Measurements from ENCODE around the gene PRKCZ. TPM values are rescaled to one million over a fixed set of nuclear protein-coding genes. Genes with fewer than 3 reads are reported as not detected.

PRKCZ gene
- total RNA-seq, 1 experiment from 2014 or later, result 56.8 TPM

- DNase-seq, result no peak
- Histone ChIP-seq H3K27me3 (ENCODE audit: low read length) (no peaks in the 10 kb centered on the region), H3K9me3 (ENCODE audit: low read length) (0 out of 2 replicates have a peak, but pooled peaks cover 7% of the 10 kb centered on the region), H3K4me2 (ENCODE audit: low read length) (no peak overlapping the region), H3K36me3 (ENCODE audit: low read depth, low read length) (peaks cover 14% of the 10 kb centered on the region), H3K27ac (ENCODE audit: low read length) (no peak overlapping the region), H4K20me1 (ENCODE audit: low read length) (no peaks in the 10 kb centered on the region), H2AFZ (ENCODE audit: low read length) (no peak overlapping the region), H3K9me2 (replicated peaks; ENCODE audit: low read length) (no peaks in the 10 kb centered on the region), H3F3A (ENCODE audit: low read length, unreplicated experiment) (no peaks in the 10 kb centered on the region), H3K4me1 (ENCODE audit: insufficient read depth, low read length) (no peaks in the 10 kb centered on the region), H3K79me2 (ENCODE audit: low read length) (peaks cover 7% of the 10 kb centered on the region; the same call in 1 of the 2 replicates), H3K9ac (ENCODE audit: low read length) (no peak overlapping the region), H3K4me3 (ENCODE audit: low read length) (no peak overlapping the region)
- intact Hi-C loops (cut with micrococcal nuclease), result no loop called here
- no TSS peak for BruUV-seq (replicated peaks)
- TF ChIP-seq CTCF (conservative IDR thresholded peaks at IDR 0.05; ENCODE audit: low read depth, low read length) (no peak), EZH2 (IDR thresholded peaks at IDR 0.05; ENCODE audit: low read length, unreplicated experiment) (no peak), EZH2phosphoT487 (IDR thresholded peaks at IDR 0.05; ENCODE audit: borderline replicate concordance, low read length) (no peak)
- CTCF ChIA-PET, result no interaction called here
- POLR2A ChIA-PET (ENCODE audit: unreplicated experiment), result no interaction called here
- no peak for ATAC-seq
These were observed 17.2 kb downstream of the PRKCZ start for GRCh38 chr1:2067393-2067792.

- H3K4me3 ChIP-seq (ENCODE audit: low read length), result no peak overlapping the region
- H3K36me3 ChIP-seq (ENCODE audit: low read depth, low read length), result peaks cover 14% of the 10 kb centered on the region
- ChIA-PET CTCF (no interaction called here), POLR2A (ENCODE audit: unreplicated experiment) (no interaction called here)
- H3K9ac ChIP-seq (ENCODE audit: low read length), result no peak overlapping the region
- H2AFZ ChIP-seq (ENCODE audit: low read length), result no peak overlapping the region
- H4K20me1 ChIP-seq (ENCODE audit: low read length), result no peaks in the 10 kb centered on the region
- no peaks in the 10 kb centered on the region for H3K27me3 ChIP-seq (ENCODE audit: low read length)
- no peaks in the 10 kb centered on the region for H3K9me2 ChIP-seq (replicated peaks; ENCODE audit: low read length)
- H3F3A ChIP-seq (ENCODE audit: low read length, unreplicated experiment), result no peaks in the 10 kb centered on the region
- intact Hi-C loops (cut with micrococcal nuclease), result no loop called here
- no peak for DNase-seq
- BruUV-seq (replicated peaks), result no TSS peak
- H3K79me2 ChIP-seq (ENCODE audit: low read length), result peaks cover 7% of the 10 kb centered on the region; the same call in 1 of the 2 replicates
- no peak overlapping the region for H3K27ac ChIP-seq (ENCODE audit: low read length)
- TF ChIP-seq EZH2phosphoT487 (IDR thresholded peaks at IDR 0.05; ENCODE audit: borderline replicate concordance, low read length), result no peak
- no peak for TF ChIP-seq CTCF (conservative IDR thresholded peaks at IDR 0.05; ENCODE audit: low read depth, low read length)
- TF ChIP-seq EZH2 (IDR thresholded peaks at IDR 0.05; ENCODE audit: low read length, unreplicated experiment), result no peak
- no peak for ATAC-seq
- H3K4me1 ChIP-seq (ENCODE audit: insufficient read depth, low read length), result no peaks in the 10 kb centered on the region
- no peak overlapping the region for H3K4me2 ChIP-seq (ENCODE audit: low read length)
- 0 out of 2 replicates have a peak, but pooled peaks cover 7% of the 10 kb centered on the region for H3K9me3 ChIP-seq (ENCODE audit: low read length)
These were observed 17.8 kb downstream of the PRKCZ start for GRCh38 chr1:2067981-2068380.

GRCh38 chr1:2068951-2069350, 18.7 kb downstream of the PRKCZ start:
- ChIA-PET CTCF (no interaction called here), POLR2A (ENCODE audit: unreplicated experiment) (no interaction called here)
- Histone ChIP-seq H3K4me2 (ENCODE audit: low read length) (no peak overlapping the region), H3K27ac (ENCODE audit: low read length) (no peak overlapping the region), H3K4me1 (ENCODE audit: insufficient read depth, low read length) (no peaks in the 10 kb centered on the region), H3K4me3 (ENCODE audit: low read length) (no peak overlapping the region), H3K9ac (ENCODE audit: low read length) (no peak overlapping the region), H3K36me3 (ENCODE audit: low read depth, low read length) (peaks cover 13% of the 10 kb centered on the region), H3K79me2 (ENCODE audit: low read length) (peaks cover 7% of the 10 kb centered on the region; the same call in 1 of the 2 replicates), H4K20me1 (ENCODE audit: low read length) (no peaks in the 10 kb centered on the region), H3K9me2 (replicated peaks; ENCODE audit: low read length) (no peaks in the 10 kb centered on the region), H3K9me3 (ENCODE audit: low read length) (0 out of 2 replicates have a peak, but pooled peaks cover 7% of the 10 kb centered on the region), H3K27me3 (ENCODE audit: low read length) (no peaks in the 10 kb centered on the region), H2AFZ (ENCODE audit: low read length) (no peak overlapping the region), H3F3A (ENCODE audit: low read length, unreplicated experiment) (no peaks in the 10 kb centered on the region)
- TF ChIP-seq EZH2phosphoT487 (IDR thresholded peaks at IDR 0.05; ENCODE audit: borderline replicate concordance, low read length) (no peak), CTCF (conservative IDR thresholded peaks at IDR 0.05; ENCODE audit: low read depth, low read length) (no peak), EZH2 (IDR thresholded peaks at IDR 0.05; ENCODE audit: low read length, unreplicated experiment) (no peak)
- no peak for ATAC-seq
- no peak for DNase-seq
- intact Hi-C loops (cut with micrococcal nuclease), result no loop called here
- BruUV-seq (replicated peaks), result no TSS peak

All from PC-3 (cell line).